IPS DF 4.7 (cell line): ENCODE results near the gene IDH3G.

Experiments used
- DNase-seq: peaks from one replicate; pipeline ENCODE4 v3.0.0-alpha.2; 2013; ENCODE audit warnings: low spot score; ENCODE audit errors: extremely low read depth

Gene IDH3G

DNA sequence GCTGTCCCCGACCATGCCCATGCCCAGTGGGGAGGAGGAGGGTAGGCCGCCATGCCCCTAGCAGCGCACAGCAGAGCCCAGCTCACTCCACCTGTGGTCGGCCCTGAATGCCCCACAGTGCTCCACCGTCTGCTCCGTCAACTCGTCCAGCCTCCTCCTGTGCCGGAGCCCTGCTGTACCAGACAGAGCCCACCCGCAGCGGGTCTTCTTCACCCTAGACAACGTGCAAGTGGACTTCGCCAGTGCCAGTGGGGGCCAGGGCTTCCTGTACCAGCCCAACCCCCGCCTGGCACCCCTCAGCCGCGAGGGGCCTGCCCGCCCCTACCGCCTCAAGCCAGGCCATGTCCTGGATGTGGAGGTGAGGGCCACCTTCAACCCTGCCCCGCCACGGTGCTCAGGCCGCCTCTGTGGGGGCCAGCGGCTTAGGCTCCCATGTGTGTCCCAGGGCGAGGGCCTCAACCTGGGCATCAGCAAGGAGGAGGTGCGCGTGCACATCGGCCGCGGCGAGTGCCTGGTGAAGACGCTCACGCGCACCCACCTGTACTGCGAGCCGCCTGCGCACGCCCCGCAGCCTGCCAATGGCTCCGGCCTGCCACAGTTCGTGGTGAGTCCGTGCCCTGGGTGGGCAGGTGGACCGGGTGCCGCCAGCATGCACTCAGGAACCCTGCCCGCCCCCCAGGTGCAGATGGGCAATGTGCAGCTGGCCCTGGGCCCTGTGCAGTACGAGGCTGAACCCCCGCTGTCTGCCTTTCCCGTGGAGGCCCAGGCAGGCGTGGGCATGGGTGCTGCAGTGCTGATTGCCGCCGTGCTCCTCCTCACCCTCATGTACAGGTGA is 20.2 kb downstream of the IDH3G start:
- no peak for DNase-seq

DNA sequence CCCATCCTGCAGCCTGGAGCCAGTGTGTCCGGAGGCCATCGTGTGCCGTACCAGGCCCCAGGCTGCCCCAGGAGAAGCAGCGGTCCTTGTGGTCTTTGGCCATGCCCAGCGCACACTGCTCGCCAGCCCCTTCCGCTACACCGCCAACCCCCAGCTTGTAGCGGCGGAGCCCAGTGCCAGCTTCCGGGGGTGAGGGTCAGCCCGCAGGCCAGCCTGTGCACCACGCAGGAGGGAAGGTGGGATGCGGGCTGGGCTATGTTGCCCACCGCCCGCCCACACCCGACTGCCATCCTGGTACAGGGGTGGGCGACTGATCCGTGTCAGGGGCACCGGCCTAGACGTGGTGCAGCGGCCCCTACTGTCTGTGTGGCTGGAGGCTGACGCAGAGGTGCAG is 21.0 kb downstream of the IDH3G start:
- no peak for DNase-seq

DNA sequence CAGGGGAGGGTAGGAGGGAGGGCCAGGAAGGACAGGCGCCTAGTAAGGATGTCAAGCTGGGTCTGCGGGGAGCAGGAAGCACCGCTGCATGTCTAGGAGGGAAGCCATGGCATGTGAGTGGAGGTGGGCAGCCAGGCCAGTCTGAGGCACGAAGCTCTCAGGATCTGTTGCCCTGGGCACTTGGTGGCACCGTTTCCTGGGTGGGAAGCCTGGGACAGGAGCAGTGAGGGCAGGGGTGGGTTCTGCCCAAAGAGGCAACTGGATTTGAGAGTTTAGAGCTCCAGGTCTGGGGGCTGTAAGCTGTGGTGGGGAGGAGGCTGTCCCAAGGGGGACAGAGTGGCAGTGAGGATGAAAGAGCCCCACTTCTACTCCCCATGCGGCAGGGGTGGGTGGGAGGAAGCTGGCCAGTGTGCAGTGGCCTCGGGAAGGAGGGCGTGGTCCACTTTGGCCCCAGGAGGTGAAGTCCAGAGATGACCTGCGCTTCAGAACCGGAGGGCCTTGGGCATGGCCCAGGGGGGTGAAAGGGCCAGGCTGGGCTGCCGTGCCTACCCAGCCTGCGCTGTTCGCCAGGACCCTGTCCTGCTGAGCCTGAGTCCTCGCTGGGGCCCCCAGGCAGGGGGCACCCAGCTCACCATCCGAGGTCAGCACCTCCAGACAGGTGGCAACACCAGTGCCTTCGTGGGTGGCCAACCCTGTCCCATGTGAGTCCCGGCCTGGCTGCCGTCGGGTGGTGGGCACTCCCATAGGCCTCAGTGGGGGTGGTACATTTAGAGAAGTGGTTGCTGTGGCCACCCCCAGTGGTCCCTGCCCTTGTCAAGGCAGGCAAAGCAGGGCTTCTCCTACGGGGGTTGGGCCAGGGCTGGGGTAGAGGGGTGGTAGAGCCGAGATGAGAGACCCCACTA is 21.6 kb downstream of the IDH3G start:
- DNase-seq, result no peak

DNA sequence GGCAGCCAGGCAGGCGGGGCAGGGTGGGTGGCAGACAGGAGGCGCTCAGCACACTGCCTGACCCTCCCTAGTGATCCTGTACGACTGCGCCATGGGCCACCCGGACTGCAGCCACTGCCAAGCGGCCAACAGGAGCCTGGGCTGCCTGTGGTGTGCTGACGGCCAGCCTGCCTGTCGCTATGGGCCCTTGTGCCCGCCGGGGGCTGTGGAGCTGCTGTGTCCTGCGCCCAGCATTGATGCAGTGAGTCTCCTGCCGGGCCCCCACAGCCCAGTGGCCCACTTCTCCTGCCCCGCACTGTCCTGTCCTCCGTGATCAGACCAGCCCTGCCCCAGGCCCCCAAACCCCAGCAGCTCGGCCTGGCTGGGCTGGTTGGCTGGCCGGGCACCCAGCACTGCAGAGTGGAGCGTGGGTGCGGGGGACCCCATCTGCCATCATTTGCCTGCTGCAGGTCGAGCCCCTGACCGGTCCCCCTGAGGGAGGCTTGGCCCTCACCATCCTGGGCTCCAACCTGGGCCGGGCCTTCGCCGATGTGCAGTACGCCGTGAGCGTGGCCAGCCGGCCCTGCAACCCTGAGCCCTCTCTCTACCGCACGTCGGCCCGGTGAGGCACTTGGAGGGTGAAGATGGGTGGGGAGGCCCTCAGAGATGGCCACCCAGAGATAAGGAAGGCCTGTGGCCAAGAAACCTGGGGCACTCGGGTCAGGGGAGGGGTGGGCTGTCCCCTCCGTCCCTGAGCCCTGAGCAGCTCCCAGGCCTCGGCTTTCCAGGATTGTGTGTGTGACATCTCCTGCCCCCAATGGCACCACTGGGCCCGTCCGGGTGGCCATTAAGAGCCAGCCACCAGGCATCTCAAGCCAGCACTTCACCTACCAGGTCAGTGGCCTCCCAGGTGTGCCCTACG is 22.5 kb downstream of the IDH3G start:
- DNase-seq, result no peak

GRCh38 chrX:153770601-153771414 is 23.4 kb downstream of the IDH3G start:
- DNase-seq, result no peak

DNA sequence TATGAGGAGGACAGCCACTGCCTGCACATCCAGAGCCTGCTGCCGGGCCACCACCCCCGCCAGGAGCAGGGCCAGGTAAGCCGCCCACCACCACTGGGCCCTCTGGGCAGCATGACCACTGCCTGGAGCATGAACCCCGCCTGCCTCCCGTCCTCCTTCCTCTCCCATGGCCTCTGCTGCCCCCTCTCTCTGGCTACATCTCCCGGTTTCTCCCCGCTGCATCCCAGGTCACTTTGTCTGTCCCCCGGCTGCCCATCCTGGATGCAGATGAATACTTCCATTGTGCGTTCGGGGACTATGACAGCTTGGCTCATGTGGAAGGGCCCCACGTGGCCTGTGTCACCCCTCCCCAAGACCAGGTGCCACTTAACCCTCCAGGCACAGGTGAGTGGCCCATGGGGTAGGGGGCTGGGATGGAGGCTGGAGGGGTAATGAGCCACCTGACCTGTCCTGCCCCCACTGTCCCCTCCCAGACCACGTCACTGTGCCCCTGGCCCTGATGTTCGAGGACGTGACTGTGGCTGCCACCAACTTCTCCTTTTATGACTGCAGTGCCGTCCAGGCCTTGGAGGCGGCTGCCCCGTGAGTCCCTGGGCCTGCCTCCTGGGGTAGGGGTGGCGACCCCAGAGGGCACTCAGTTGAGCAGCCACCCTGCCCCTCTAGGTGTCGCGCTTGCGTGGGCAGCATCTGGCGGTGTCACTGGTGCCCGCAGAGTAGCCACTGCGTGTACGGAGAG is 24.1 kb downstream of the IDH3G start:
- no peak for DNase-seq

DNA sequence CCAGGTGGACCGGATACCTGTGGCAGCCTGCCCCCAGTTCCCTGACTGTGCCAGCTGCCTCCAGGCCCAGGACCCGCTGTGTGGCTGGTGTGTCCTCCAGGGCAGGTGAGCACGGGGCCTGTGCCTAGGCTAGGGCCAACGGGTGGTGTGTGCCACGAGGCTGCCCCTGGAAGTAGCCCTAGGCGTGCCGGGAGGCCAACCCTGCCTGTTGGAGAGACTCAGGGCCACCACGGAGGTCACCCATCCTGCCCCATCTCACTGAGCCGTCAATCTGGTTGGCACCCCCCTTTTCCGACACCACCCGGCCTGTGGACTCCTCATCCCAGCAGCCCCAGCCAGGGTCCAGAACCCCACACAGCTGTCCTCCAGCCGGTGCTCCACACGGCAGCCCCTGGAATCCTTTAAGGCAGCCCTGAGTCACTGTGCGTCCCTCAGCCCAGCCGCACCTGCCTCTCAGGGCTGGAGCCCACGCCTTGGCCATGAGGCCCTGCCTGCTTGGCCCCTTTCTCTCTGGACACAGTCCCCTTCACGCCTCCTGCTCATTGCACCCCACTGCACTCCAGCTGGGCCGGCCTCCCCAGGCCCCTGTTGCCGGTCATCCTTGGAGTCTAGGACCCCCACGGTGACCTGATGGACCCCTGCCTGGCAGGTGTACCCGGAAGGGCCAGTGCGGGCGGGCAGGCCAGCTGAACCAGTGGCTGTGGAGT is 24.9 kb downstream of the IDH3G start:
- DNase-seq, result no peak

- DNase-seq, result no peak
Observed at GRCh38 chrX:153768311-153769157, 25.6 kb downstream of the IDH3G start.

DNA sequence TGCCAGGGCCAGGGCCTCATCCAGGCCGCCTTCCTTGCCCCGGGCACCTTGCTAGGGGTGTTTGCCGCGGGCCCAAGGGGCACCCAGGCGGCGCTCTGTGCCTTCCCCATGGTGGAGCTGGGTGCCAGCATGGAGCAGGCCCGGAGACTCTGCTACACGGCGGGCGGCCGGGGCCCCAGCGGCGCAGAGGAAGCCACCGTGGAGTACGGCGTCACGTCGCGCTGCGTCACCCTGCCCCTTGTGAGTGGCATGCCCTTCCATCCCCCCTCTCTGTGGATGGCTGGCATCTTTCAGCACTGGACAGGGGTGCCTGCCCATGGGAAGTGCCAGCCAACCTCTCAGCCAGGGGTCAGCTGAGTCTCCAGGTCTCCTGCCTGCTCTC is 26.5 kb downstream of the IDH3G start:
- DNase-seq, result no peak

DNA sequence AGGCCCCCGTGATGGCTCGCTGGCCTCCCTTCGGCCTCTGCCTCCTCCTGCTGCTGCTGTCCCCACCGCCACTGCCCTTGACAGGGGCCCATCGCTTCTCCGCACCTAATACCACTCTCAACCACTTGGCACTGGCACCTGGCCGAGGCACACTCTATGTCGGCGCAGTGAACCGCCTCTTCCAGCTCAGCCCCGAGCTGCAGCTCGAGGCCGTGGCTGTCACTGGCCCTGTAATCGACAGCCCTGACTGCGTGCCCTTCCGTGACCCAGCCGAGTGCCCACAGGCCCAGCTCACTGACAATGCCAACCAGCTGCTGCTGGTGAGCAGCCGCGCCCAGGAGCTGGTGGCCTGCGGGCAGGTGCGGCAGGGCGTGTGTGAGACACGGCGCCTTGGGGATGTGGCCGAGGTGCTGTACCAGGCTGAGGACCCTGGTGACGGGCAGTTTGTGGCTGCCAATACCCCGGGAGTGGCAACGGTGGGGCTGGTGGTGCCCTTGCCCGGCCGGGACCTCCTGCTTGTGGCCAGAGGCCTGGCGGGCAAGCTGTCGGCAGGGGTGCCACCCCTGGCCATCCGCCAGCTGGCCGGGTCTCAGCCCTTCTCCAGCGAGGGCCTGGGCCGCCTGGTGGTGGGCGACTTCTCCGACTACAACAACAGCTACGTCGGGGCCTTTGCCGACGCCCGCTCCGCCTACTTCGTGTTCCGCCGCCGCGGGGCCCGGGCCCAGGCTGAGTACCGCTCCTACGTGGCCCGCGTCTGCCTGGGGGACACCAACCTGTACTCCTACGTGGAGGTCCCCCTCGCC is 27.1 kb downstream of the IDH3G start:
- no peak for DNase-seq

GRCh38 chrX:153766098-153766817 is 27.9 kb downstream of the IDH3G start:
- DNase-seq, result no peak

DNA sequence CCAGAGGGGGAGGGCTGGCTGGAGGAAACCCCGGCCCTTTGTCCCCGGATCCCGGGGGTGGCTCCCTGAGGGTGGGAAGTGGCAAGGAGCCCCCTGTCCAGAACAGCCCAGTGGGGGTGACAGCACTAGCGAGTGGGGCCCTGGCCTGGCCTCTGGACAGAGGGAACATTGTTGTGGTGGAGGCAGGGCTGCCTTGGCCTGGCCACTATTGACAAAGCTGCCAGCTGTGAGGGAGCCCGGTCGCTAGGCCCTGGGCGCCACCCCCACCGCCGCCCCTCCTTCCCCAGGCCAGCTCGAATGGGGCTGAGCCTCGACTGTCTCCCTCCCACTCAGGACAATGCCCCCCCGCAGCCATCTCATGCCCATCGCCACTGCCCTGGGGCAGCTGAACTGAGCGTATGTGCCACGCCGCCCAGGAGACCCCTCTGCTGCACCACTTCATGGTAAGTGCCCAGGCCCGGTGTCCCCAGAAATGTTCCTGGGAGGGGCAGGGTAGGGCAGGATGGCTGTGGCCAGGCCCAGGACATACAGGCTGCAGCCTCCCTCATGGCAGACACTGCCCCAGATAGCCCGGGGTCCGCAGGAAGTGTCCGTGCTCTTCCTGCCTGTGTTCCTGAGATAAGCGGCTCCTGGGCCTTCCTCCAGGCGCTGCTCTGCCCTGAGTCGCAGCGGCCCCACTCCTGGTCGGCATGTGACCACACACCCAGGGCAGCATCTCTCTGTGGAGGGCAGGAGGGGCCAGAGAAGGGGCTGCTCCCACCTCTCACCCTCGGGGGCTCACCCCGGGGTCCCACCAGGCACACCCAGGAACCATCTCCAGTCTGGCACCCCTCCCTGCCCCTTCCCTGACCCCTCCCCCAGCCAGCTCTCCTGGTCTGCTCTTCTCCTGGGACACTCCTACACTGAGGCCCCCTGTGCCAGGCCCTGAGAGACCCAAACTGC is 28.8 kb downstream of the IDH3G start:
- no peak for DNase-seq

DNA sequence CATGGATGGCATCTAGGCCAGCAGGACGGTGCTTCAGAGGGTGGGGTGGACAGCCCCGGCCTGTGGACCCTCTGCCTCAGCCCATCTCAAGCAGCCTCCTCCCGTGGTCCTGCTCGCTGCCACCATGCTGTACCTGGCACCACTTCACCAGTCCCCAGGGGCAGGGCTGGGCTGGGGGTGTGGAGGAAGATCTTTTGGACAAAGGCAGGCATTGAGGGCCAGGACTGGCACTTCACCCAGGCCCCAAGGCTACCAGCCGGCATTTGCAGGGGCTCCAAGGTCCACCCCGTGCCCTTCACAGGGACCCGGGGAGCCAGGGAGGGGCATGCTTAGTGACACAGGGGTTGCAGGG is 29.4 kb downstream of the IDH3G start:
- DNase-seq, result no peak

DNA sequence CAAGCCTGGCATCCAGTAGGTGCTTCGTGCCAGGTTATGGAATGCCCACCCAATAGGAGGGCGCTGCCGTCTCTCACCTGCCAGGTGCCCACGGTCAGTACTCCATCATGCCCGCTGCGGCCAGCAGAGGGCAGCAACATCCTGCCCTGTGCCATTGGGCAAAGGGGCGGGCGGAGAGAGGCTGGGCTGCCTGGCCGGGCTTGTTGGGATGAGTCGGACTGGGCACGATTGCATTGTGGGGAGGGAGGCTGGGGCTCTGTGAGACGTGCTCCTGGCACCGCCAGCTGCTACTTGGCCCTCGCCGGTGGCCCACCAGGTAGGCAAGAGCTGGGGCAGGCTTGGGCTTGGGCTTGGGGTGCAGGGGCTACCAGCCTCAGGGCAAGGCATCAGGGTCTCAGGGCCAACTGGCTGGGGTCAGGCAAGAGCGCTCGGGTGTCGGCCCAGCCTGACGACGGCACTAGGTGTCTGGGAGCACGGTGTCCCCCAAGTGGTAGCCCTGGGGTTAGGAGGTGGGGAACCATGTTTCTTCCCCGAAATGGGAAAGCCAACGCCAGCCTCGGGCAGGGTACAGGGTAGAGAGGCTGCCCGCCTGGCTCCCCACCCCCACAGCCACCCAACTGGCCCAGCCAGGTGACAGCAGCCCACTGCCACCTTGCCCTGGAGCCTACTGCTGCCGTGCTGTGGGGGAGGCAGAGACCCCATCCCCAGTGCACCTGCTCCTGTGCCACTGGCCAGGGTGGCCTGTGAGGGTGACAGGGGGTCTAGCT is 30.0 kb downstream of the IDH3G start, which contains the start of gene PLXNB3:
Gene PLXNB3 (plus strand): TSS at position 261 of the 767 bp plus-strand sequence. CDS start 1,287 bp downstream, outside the sequence.
- no peak for DNase-seq
